ENCODE measurements around the gene CDK6. TPM values are rescaled to one million over a fixed set of nuclear protein-coding genes. Genes with fewer than 3 reads are reported as not detected.

CDK6 gene
- total and polyA plus RNA-seq, 9 of the 15 experiments (the other 6 are each of a cell fraction or from before 2014, with no cell fraction given), result 7.6 to 109 (median 44.4) TPM

DNA sequence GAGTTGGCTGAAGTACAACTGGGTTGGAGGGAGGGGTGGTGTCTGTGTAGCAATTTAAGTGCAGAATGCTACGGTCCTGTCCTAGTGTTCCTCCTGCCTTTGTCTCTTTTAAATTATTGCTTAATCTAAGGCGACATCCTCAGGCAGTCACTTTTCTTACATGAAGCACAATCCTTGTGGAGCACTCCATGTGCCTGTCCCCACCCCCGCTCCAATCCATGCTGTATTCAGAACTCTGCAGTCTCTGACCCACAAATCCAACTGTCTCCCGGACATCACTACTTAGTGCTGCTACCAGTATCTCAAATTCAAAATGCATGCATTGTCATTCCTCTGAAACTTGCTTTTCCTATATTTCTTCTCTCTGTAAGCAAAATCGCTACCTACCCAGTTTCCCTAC, 154.7 kb downstream of the CDK6 start:
- FAIRE-seq (no peak), DNase-seq (ENCODE audit: extremely low read depth in 1 of 4, low spot score in 3 of 4) (no peak), ATAC-seq (peak; percentile 21; the same call in 1 of the 3 replicates)
- Histone ChIP-seq H3K79me2 (ENCODE audit: control insufficient read depth, insufficient read depth, low read length) (no peaks in the 10 kb centered on the region), H3K4me3 (no peak overlapping the region), H2AFZ (ENCODE audit: low read depth, low read length) (no peak overlapping the region), H3K27ac (ENCODE audit: extremely low read depth, low read depth, low read length) (no peak overlapping the region), H3K27me3 (ENCODE audit: control insufficient read depth in 2 of 2, insufficient read depth in 2 of 2, low read length in 2 of 2) (no peaks in the 10 kb centered on the region), H3K9ac (ENCODE audit: insufficient read depth in 1 of 2, low read depth in 2 of 2, low read length in 2 of 2) (no peak overlapping the region), H3K9me1 (ENCODE audit: control insufficient read depth, insufficient read depth, low read length) (no peaks in the 10 kb centered on the region), H3K4me1 (replicated peaks in 1 of 2; ENCODE audit: control insufficient read depth in 2 of 2, insufficient read depth in 2 of 2, low read length in 2 of 2) (no peaks in the 10 kb centered on the region), H3K4me2 (ENCODE audit: insufficient read depth, low read length) (no peak overlapping the region), H3K36me3 (ENCODE audit: control insufficient read depth, insufficient read depth, low read length) (0 out of 3 replicates have a peak, but pooled peaks cover 3% of the 10 kb centered on the region), H3K9me3 (replicated peaks; ENCODE audit: control insufficient read depth, insufficient read depth, low read depth, low read length) (no peaks in the 10 kb centered on the region), H4K20me1 (replicated peaks; ENCODE audit: control insufficient read depth, insufficient read depth, low read length) (no peaks in the 10 kb centered on the region)
- TF ChIP-seq, protein P1, sequence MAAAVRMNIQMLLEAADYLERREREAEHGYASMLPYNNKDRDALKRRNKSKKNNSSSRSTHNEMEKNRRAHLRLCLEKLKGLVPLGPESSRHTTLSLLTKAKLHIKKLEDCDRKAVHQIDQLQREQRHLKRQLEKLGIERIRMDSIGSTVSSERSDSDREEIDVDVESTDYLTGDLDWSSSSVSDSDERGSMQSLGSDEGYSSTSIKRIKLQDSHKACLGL (CRISPR knock-in tag; IDR thresholded peaks at IDR 0.05; ENCODE audit: borderline replicate concordance, poor library complexity, severe bottlenecking), result no peak
- TF ChIP-seq SREBF1 (IDR thresholded peaks at IDR 0.05; ENCODE audit: borderline replicate concordance, low read depth, low read length), result no peak
- TF ChIP-seq, protein P2, sequence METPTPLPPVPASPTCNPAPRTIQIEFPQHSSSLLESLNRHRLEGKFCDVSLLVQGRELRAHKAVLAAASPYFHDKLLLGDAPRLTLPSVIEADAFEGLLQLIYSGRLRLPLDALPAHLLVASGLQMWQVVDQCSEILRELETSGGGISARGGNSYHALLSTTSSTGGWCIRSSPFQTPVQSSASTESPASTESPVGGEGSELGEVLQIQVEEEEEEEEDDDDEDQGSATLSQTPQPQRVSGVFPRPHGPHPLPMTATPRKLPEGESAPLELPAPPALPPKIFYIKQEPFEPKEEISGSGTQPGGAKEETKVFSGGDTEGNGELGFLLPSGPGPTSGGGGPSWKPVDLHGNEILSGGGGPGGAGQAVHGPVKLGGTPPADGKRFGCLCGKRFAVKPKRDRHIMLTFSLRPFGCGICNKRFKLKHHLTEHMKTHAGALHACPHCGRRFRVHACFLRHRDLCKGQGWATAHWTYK (CRISPR knock-in tag; IDR thresholded peaks at IDR 0.05), result no peak
- TF ChIP-seq NR4A1 (CRISPR knock-in tag; IDR thresholded peaks at IDR 0.05), result no peak
- TF ChIP-seq NR4A1 (tag; IDR thresholded peaks at IDR 0.05), result no peak
- no peak for TF ChIP-seq ZBTB1 (CRISPR knock-in tag; IDR thresholded peaks at IDR 0.05; ENCODE audit: borderline replicate concordance, low read depth)
- TF ChIP-seq NFXL1 (CRISPR knock-in tag; IDR thresholded peaks at IDR 0.05), result no peak
- TF ChIP-seq HDAC2 (IDR thresholded peaks at IDR 0.05), result no peak
- TF ChIP-seq XRCC5 (IDR thresholded peaks at IDR 0.05; ENCODE audit: low read depth, low read length), result no peak
- 88% methylated on average over 5 of the region's 5 CpGs for WGBS (ENCODE audit: insufficient coverage, low coverage, missing lambda C conversion rate)
- POLR2A ChIA-PET, result interaction anchor here (0.7 kb wide), 1 partner anchor 173 kb away, joined by 3 read pairs; no protein-coding TSS in a partner anchor
- in situ Hi-C loops (cut with MboI), result no loop called here
- intact Hi-C loops (cut with micrococcal nuclease), result no loop called here
- CTCF ChIA-PET (ENCODE audit: low intra/inter-chr PET ratio), result no interaction called here
- BruUV-seq (replicated peaks), result no TSS peak

Measured in K562 (cell line).